Activated CD4-positive, alpha-beta T cell treated with anti-CD3 and anti-CD28 coated beads, Interleukin-2, amount 50 U/mL, for 1 hour (primary cell): Measurements from ENCODE around the gene UCP1.
"Not testable (repeated sequence)": the region's sequence is repeated elsewhere in the genome, so short reads cannot be mapped to it uniquely, and the experiment has no call there.

Experiments
- DNase-seq: peaks from one replicate; pipeline ENCODE4 v3.0.0-alpha.2; 2020

The UCP1 gene

GRCh38 chr4:140533951-140534480 is 34.7 kb downstream of the UCP1 start:
- DNase-seq = no peak

- DNase-seq = no peak
Observed at GRCh38 chr4:140529434-140529833, 39.3 kb downstream of the UCP1 start.

- peak; percentile 96 for DNase-seq
Observed at GRCh38 chr4:140523857-140524742, 44.7 kb downstream of the UCP1 start, which contains the start of gene ELMOD2. Gene ELMOD2 (plus strand): TSS chr4:140524168. CDS start chr4:140525429, 1,261 bp downstream.

GRCh38 chr4:140523370-140523856 is 45.3 kb downstream of the UCP1 start:
- DNase-seq = no peak

GRCh38 chr4:140515423-140515822 is 53.3 kb downstream of the UCP1 start:
- DNase-seq = no peak

- not testable (repeated sequence) for DNase-seq
Observed at GRCh38 chr4:140513765-140514164, 55.0 kb downstream of the UCP1 start.
